HCT116 (cell line): ENCODE measurements around the gene FREY1. TPM values are rescaled to one million over a fixed set of nuclear protein-coding genes. Genes with fewer than 3 reads are reported as not detected.

Experiments
- ATAC-seq: fragments of 200-7000 bp; cut with Tn5 transposase; 2 replicates; pipeline ENCODE4 v1.9.1; 2020; ENCODE audit warnings: mild to moderate bottlenecking, moderate library complexity
- BruUV-seq: library from RNA; stranded (reverse); fragments of 400-500 nt; replicated peaks from 2 replicates; lab custom pipeline; 2021; lab: Mats Ljungman, UMichigan
- CTCF ChIA-PET: fragments of 300-600 bp; sonication (Branson Sonifier 250); formaldehyde crosslinking; loops from one replicate; lab custom pipeline; 2021; ENCODE audit warnings: antibody characterized with exemption; lab: Charles Lee
- POLR2A ChIA-PET: fragments of 300-600, 350-600 bp; sonication (Branson Sonifier 250); formaldehyde crosslinking; loops from one replicate; lab custom pipeline; 2021; ENCODE audit warnings: antibody characterized with exemption; lab: Charles Lee
- RAD21 ChIA-PET, 2 experiments: fragments of 300-600 bp; sonication (Branson Sonifier 250); formaldehyde crosslinking; loops; one replicate each; lab custom pipeline; 2023; ENCODE audit warnings: low total read pairs in 2 of 2; ENCODE audit not compliant: uncharacterized antibody in 2 of 2, unreplicated experiment in 2 of 2, low non-redundant PET in 1 of 2; lab: Charles Lee
- DNase-seq: peaks from one replicate; pipeline ENCODE4 v3.0.0-alpha.2; 2010; ENCODE audit warnings: low read depth, low spot score
- H2AFZ ChIP-seq: fragments of 200-600 bp; shearing (Covaris generic), sonication (generic); 2 replicates; pipeline ENCODE4 v1.6.1; 2017; ENCODE audit warnings: low read depth, mixed run types, mixed read lengths, antibody characterized with exemption, low read length; ENCODE audit not compliant: poor library complexity, severe bottlenecking
- H3K27ac ChIP-seq: 2 replicates; pipeline ENCODE4 v1.5.1; 2012; ENCODE audit warnings: low read depth, low read length
- H3K27me3 ChIP-seq: fragments of 200-600 bp; sonication (generic); 2 replicates; pipeline ENCODE4 v1.6.1; 2016; ENCODE audit warnings: mixed run types, low read length, mixed read lengths; ENCODE audit not compliant: insufficient read depth
- H3K36me3 ChIP-seq, 2 experiments: fragments of 200-500 bp in 1 of 2; fragments of 200-600 bp in 1 of 2; sonication (Bioruptor generic) in 1 of 2; sonication (generic) in 1 of 2; 2 replicates each; pipeline versions ENCODE4 v1.5.1 to v1.6.1; 2014 to 2016; ENCODE audit warnings: low read length in 2 of 2, inconsistent platforms in 1 of 2, mixed read lengths in 1 of 2, mixed run types in 1 of 2; ENCODE audit not compliant: insufficient read depth in 2 of 2, control insufficient read depth in 1 of 2
- H3K4me1 ChIP-seq, 2 experiments: fragments of 200-600 bp in 1 of 2; sonication (generic) in 1 of 2; 2 replicates each; pipeline versions ENCODE4 v1.5.1 to v1.6.1; 2012 to 2017; ENCODE audit warnings: low read length in 2 of 2, inconsistent platforms in 1 of 2, mild to moderate bottlenecking in 1 of 2, mixed read lengths in 1 of 2, mixed run types in 1 of 2, moderate library complexity in 1 of 2; ENCODE audit not compliant: insufficient read depth in 2 of 2, control insufficient read depth in 1 of 2
- H3K4me2 ChIP-seq: fragments of 200-600 bp; sonication (generic); 2 replicates; pipeline ENCODE4 v1.6.1; 2017; ENCODE audit warnings: mixed run types, low read length, mixed read lengths
- H3K4me3 ChIP-seq, 2 experiments: fragments of 200-600 bp in 1 of 2; sonication (generic) in 1 of 2; replicated peaks in 1 of 2; 2 replicates each; pipeline ENCODE4 v1.5.1; 2011 to 2016; ENCODE audit warnings: low read length in 2 of 2, control low read depth in 1 of 2, low read depth in 1 of 2, mild to moderate bottlenecking in 1 of 2, mixed read lengths in 1 of 2, mixed run types in 1 of 2
- H3K79me2 ChIP-seq: fragments of 200-600 bp; sonication (generic); 2 replicates; pipeline ENCODE4 v1.6.1; 2017; ENCODE audit warnings: mild to moderate bottlenecking, mixed run types, low read length, moderate library complexity, mixed read lengths; ENCODE audit not compliant: insufficient read depth
- H3K9ac ChIP-seq: fragments of 200-600 bp; sonication (generic); 2 replicates; pipeline ENCODE4 v1.6.1; 2016; ENCODE audit warnings: low read length, mixed read lengths
- H3K9me2 ChIP-seq: fragments of 200-600 bp; sonication (generic), shearing (Covaris generic); 2 replicates; pipeline ENCODE4 v1.6.1; 2017; ENCODE audit warnings: mixed run types, mild to moderate bottlenecking, moderate library complexity; ENCODE audit not compliant: insufficient read depth
- H3K9me3 ChIP-seq, 2 experiments: fragments of 200-500 bp in 1 of 2; fragments of 200-600 bp in 1 of 2; sonication (Bioruptor generic) in 1 of 2; sonication (generic) in 1 of 2; 2 replicates each; pipeline ENCODE4 v1.6.1; 2014 to 2017; ENCODE audit warnings: low read length in 2 of 2, mixed read lengths in 2 of 2, inconsistent platforms in 1 of 2, low read depth in 1 of 2, mild to moderate bottlenecking in 1 of 2, mixed run types in 1 of 2, moderate library complexity in 1 of 2; ENCODE audit not compliant: control insufficient read depth in 1 of 2, insufficient read depth in 1 of 2
- H4K20me1 ChIP-seq: fragments of 200-600 bp; sonication (generic), shearing (Covaris generic); 2 replicates; pipeline ENCODE4 v1.6.1; 2017; ENCODE audit warnings: mixed run types, mild to moderate bottlenecking, moderate library complexity; ENCODE audit not compliant: insufficient read depth
- CTCF ChIP-seq, 3 experiments: fragments of 200-600 bp in 1 of 3; sonication (generic) in 1 of 3; IDR thresholded peaks in 2 of 3; conservative IDR thresholded peaks in 1 of 3; 2 replicates each; pipeline ENCODE4 v1.5.1; 2012 to 2017; ENCODE audit warnings: low read depth in 2 of 3, low read length in 2 of 3, antibody characterized with exemption in 1 of 3, borderline replicate concordance in 1 of 3, control low read depth in 1 of 3, mild to moderate bottlenecking in 1 of 3, mixed read lengths in 1 of 3, mixed run types in 1 of 3, moderate library complexity in 1 of 3; ENCODE audit not compliant: insufficient read depth in 1 of 3
- EZH2 ChIP-seq: fragments of 200-600 bp; sonication (generic); IDR thresholded peaks from 2 replicates; pipeline ENCODE4 v1.6.1; 2017; ENCODE audit warnings: antibody characterized with exemption, mixed run types
- EZH2phosphoT487 ChIP-seq: fragments of 200-600 bp; IDR thresholded peaks from 2 replicates; pipeline ENCODE4 v1.6.1; 2018; ENCODE audit warnings: antibody characterized with exemption, borderline replicate concordance
- FOSL1 ChIP-seq: IDR thresholded peaks from 2 replicates; pipeline ENCODE4 v1.6.1; 2012; ENCODE audit warnings: low read depth
- JUND ChIP-seq: IDR thresholded peaks from 2 replicates; pipeline ENCODE4 v1.6.1; 2012
- MAX ChIP-seq: IDR thresholded peaks from 2 replicates; pipeline ENCODE4 v1.6.1; 2012
- POLR2A ChIP-seq: IDR thresholded peaks from 2 replicates; pipeline ENCODE4 v1.7.0; 2011; ENCODE audit warnings: borderline replicate concordance; ENCODE audit not compliant: insufficient read depth, insufficient read length; ENCODE audit errors: extremely low read depth
- RAD21 ChIP-seq: IDR thresholded peaks from 2 replicates; pipeline ENCODE4 v1.6.1; 2012; ENCODE audit warnings: low read depth, mild to moderate bottlenecking
- REST ChIP-seq: IDR thresholded peaks from 2 replicates; pipeline ENCODE4 v1.6.1; 2012; ENCODE audit warnings: low read depth
- YY1 ChIP-seq: IDR thresholded peaks from 2 replicates; pipeline ENCODE4 v1.6.1; 2011; ENCODE audit warnings: low read length, low read depth, moderate library complexity, mild to moderate bottlenecking; ENCODE audit not compliant: insufficient replicate concordance; ENCODE audit errors: extremely low read depth
- ZFX ChIP-seq: fragments of 450-650 bp; IDR thresholded peaks from 2 replicates; pipeline ENCODE4 v1.6.1; 2017
- ZNF274 ChIP-seq: fragments of 200-500 bp; sonication (Bioruptor generic); IDR thresholded peaks from 2 replicates; pipeline ENCODE4 v1.6.1; 2014; ENCODE audit warnings: mild to moderate bottlenecking, low read depth, low read length, inconsistent platforms
- intact Hi-C: fragments of 100-400 bp; cut with micrococcal nuclease; formaldehyde crosslinking; loops from 2 replicates; pipeline ENCODE4 v1.10.0; 2022
- total RNA-seq: library from RNA; stranded (reverse); gene quantifications from one replicate; pipeline ENCODE4 v1.2.1, GENCODE V29; 2021; ENCODE audit not compliant: unreplicated experiment

Gene FREY1
- total RNA-seq, 1 experiment from 2014 or later = 0.96 TPM

- CTCF ChIA-PET = no interaction called here
- TF ChIP-seq ZFX (no peak), POLR2A (no peak), CTCF (IDR thresholded peaks at IDR 0.05 in 2 of 3, conservative IDR thresholded peaks at IDR 0.05 in 1 of 3; ENCODE audit: borderline replicate concordance in 1 of 3, insufficient read depth in 1 of 3, low read depth in 2 of 3, low read length in 2 of 3) (no peak), REST (no peak), JUND (no peak), FOSL1 (no peak), EZH2 (no peak), YY1 (no peak), RAD21 (no peak), EZH2phosphoT487 (no peak), MAX (no peak), ZNF274 (no peak)
- TF ChIP-seq, all 23 proteins: peak for 0
- intact Hi-C loops = no loop called here
- H3K9me2 ChIP-seq = no peaks in the 10 kb centered on the region
- H4K20me1 ChIP-seq = no peaks in the 10 kb centered on the region
- no peaks in the 10 kb centered on the region for H3K4me1 ChIP-seq
- no peak overlapping the region for H3K4me2 ChIP-seq
- ATAC-seq (no peak), DNase-seq (no peak)
- RAD21 ChIA-PET = no interaction called here
- no peak overlapping the region for H2AFZ ChIP-seq
- H3K27me3 ChIP-seq = no peaks in the 10 kb centered on the region
- H3K27ac ChIP-seq = no peak overlapping the region
- H3K79me2 ChIP-seq = no peaks in the 10 kb centered on the region
- H3K9ac ChIP-seq = no peak overlapping the region
- peaks cover 0 to 4% of the 10 kb centered on the region in 2 experiments; a peak in 1 of 4 replicates for H3K36me3 ChIP-seq
- H3K9me3 ChIP-seq = no peaks in the 10 kb centered on the region
- no peak overlapping the region for H3K4me3 ChIP-seq
- no TSS peak for BruUV-seq
- POLR2A ChIA-PET = no interaction called here
Observed at GRCh38 chr11:45937916-45938315, 30.8 kb upstream of the FREY1 start.
